Ishikawa (cell line): ENCODE results near the gene CCNL1.

Experiments
- CEBPB ChIP-seq: IDR thresholded peaks from 2 replicates; pipeline ENCODE4 v1.6.1; 2012
- CREB1 ChIP-seq: IDR thresholded peaks from 2 replicates; pipeline ENCODE4 v1.6.1; 2012; ENCODE audit warnings: low read depth
- EP300 ChIP-seq: IDR thresholded peaks from 2 replicates; pipeline ENCODE4 v1.6.1; 2012; ENCODE audit warnings: borderline replicate concordance
- MAX ChIP-seq: IDR thresholded peaks from 2 replicates; pipeline ENCODE4 v1.6.1; 2012
- NFIC ChIP-seq: IDR thresholded peaks from 2 replicates; pipeline ENCODE4 v1.6.1; 2012
- RAD21 ChIP-seq: IDR thresholded peaks from 2 replicates; pipeline ENCODE4 v1.6.1; 2012; ENCODE audit warnings: low read depth
- TAF1 ChIP-seq: IDR thresholded peaks from 2 replicates; pipeline ENCODE4 v1.6.1; 2012; ENCODE audit warnings: low read depth, mild to moderate bottlenecking
- TCF12 ChIP-seq: IDR thresholded peaks from 2 replicates; pipeline ENCODE4 v1.6.1; 2012; ENCODE audit warnings: low read depth
- TEAD4 ChIP-seq: IDR thresholded peaks from 2 replicates; pipeline ENCODE4 v1.6.1; 2012
- YY1 ChIP-seq: IDR thresholded peaks from 2 replicates; pipeline ENCODE4 v1.6.1; 2012; ENCODE audit warnings: low read depth
- ZBTB7A ChIP-seq: IDR thresholded peaks from 2 replicates; pipeline ENCODE4 v1.6.1; 2012; ENCODE audit warnings: low read depth
- TF ChIP-seq, protein P1 (sequence below): IDR thresholded peaks from 2 replicates; pipeline ENCODE4 v1.6.1; 2012; ENCODE audit warnings: low read depth, mild to moderate bottlenecking
- TF ChIP-seq, protein P2 (sequence below): IDR thresholded peaks from 2 replicates; pipeline ENCODE4 v1.6.1; 2012

GRCh38 chr3:157111518-157111917, 48.4 kb downstream of the CCNL1 start:
- TF ChIP-seq MAX (no peak), YY1 (no peak), EP300 (no peak), CEBPB (no peak), RAD21 (no peak), CREB1 (no peak), TCF12 (no peak), TEAD4 (no peak), TAF1 (no peak), ZBTB7A (no peak), NFIC (no peak)
- TF ChIP-seq, protein P1, sequence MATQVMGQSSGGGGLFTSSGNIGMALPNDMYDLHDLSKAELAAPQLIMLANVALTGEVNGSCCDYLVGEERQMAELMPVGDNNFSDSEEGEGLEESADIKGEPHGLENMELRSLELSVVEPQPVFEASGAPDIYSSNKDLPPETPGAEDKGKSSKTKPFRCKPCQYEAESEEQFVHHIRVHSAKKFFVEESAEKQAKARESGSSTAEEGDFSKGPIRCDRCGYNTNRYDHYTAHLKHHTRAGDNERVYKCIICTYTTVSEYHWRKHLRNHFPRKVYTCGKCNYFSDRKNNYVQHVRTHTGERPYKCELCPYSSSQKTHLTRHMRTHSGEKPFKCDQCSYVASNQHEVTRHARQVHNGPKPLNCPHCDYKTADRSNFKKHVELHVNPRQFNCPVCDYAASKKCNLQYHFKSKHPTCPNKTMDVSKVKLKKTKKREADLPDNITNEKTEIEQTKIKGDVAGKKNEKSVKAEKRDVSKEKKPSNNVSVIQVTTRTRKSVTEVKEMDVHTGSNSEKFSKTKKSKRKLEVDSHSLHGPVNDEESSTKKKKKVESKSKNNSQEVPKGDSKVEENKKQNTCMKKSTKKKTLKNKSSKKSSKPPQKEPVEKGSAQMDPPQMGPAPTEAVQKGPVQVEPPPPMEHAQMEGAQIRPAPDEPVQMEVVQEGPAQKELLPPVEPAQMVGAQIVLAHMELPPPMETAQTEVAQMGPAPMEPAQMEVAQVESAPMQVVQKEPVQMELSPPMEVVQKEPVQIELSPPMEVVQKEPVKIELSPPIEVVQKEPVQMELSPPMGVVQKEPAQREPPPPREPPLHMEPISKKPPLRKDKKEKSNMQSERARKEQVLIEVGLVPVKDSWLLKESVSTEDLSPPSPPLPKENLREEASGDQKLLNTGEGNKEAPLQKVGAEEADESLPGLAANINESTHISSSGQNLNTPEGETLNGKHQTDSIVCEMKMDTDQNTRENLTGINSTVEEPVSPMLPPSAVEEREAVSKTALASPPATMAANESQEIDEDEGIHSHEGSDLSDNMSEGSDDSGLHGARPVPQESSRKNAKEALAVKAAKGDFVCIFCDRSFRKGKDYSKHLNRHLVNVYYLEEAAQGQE = no peak
- TF ChIP-seq, protein P2, sequence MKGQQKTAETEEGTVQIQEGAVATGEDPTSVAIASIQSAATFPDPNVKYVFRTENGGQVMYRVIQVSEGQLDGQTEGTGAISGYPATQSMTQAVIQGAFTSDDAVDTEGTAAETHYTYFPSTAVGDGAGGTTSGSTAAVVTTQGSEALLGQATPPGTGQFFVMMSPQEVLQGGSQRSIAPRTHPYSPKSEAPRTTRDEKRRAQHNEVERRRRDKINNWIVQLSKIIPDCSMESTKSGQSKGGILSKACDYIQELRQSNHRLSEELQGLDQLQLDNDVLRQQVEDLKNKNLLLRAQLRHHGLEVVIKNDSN = no peak
